Memory B cell (primary cell): Measurements from ENCODE around the gene TNS3.
"Not testable (repeated sequence)": the region's sequence is repeated elsewhere in the genome, so short reads cannot be mapped to it uniquely, and the experiment has no call there.

ENCODE experiments used
- ATAC-seq: fragments of 150-1000 bp; cut with Tn5 transposase; 2 replicates; pipeline ENCODE4 v1.10.0; 2021; ENCODE audit warnings: low read depth, mild to moderate bottlenecking, moderate library complexity
- DNase-seq, 2 donors: peaks; one replicate each; pipeline ENCODE4 v3.0.0; 2022; ENCODE audit warnings: low spot score in 2 of 2
- H3K27ac Mint-ChIP-seq: one replicate; pipeline ENCODE4 v1.8.0; 2022; ENCODE audit warnings: mild to moderate bottlenecking, moderate library complexity, mixed read lengths
- H3K27me3 Mint-ChIP-seq: one replicate; pipeline ENCODE4 v1.8.0; 2022; ENCODE audit warnings: mixed read lengths
- H3K36me3 Mint-ChIP-seq: one replicate; pipeline ENCODE4 v1.8.0; 2022; ENCODE audit warnings: mild to moderate bottlenecking, mixed read lengths
- H3K4me1 Mint-ChIP-seq: one replicate; pipeline ENCODE4 v1.8.0; 2022; ENCODE audit warnings: mixed read lengths
- H3K4me3 Mint-ChIP-seq: one replicate; pipeline ENCODE4 v1.8.0; 2022; ENCODE audit warnings: mild to moderate bottlenecking, moderate library complexity, mixed read lengths
- H3K9me3 Mint-ChIP-seq: one replicate; pipeline ENCODE4 v1.8.0; 2022; ENCODE audit warnings: mixed read lengths

TNS3 gene

DNA sequence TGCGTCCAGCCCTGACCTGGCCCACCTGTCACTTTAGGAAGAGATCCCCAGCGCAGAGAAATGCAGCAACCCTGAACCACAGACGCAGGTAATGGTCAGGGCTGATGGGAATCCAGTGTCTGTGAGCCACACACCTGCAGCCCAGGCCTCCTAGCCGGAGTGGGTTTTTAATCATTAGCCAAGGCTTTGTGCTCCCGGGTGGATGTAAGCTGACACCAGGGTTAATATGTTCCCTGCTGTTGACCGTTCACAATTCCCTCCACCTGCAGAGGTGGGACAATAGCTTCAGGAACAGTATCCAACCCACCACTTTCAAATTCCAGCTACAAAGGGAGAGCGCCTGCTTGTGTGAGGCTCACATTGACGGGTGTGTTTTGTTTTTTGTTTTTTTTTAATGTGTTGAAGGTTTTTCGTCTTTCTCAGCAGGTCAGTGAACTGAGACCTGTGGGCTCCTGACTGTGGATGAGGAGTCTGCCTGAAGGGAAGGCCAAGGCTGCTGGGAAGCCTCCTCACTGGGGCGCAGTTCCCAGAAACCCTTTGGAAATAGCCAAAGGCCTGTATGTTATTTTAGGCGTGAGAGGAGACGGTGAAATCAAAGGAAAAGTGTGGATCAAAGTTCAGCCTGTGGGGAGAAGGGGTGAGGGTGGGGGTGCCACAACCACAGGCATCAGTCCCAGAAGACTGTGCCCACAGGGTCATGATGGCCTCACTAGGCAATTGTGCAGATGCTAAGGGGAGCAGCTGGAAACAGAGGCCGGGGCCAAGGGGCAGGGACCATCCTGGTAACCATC, 111.1 kb downstream of the TNS3 start:
- ATAC-seq (no peak), DNase-seq (no peak)
- no peak overlapping the region for H3K4me3 Mint-ChIP-seq
- H3K4me1 Mint-ChIP-seq, result peaks cover under 1% of the 10 kb centered on the region
- peaks cover 5% of the 10 kb centered on the region for H3K36me3 Mint-ChIP-seq
- no peaks in the 10 kb centered on the region for H3K27me3 Mint-ChIP-seq
- H3K27ac Mint-ChIP-seq, result no peak overlapping the region
- H3K9me3 Mint-ChIP-seq, result no peaks in the 10 kb centered on the region

DNA sequence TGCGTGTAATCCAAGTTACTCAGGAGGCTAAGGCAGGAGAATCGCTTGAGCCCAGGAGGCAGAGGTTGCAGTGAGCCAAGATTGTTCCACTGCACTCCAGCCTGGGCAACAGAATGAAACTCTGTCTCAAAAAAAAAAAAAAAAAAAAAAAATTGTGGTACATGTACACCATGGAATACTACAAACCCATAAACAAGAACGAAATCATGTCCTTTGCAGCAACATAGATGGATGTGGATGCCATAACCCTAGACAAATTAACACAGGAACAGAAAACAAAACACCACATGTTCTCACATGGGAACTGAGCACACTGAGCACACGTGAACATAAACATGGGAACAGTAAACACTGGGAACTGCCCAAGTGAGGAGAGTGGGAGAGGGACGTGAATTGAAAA, 112.1 kb downstream of the TNS3 start:
- not testable (repeated sequence) for H3K9me3 Mint-ChIP-seq, H3K27ac Mint-ChIP-seq, H3K27me3 Mint-ChIP-seq, ATAC-seq, H3K36me3 Mint-ChIP-seq, H3K4me1 Mint-ChIP-seq, DNase-seq, H3K4me3 Mint-ChIP-seq

DNA sequence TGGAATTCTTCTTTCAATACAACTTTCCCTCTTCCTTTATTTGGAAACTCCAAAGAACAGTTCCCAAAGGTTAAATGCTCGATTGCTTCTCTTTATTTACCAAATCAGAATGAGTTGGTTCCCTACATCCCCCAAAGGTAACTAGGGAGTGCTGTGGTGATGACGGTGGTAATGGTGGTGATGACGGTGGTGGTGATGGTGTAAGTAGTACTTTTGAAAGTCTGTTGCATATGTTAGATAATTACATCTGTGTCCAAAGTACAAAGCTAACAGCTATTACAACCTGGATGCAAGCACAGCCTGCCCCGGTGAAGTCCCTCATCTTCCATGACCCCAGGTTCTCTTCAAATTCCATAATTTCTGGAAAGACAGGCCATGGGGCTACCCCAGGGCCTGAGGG, 115.1 kb downstream of the TNS3 start:
- peaks cover 7% of the 10 kb centered on the region for H3K36me3 Mint-ChIP-seq
- H3K4me3 Mint-ChIP-seq, result no peak overlapping the region
- no peak overlapping the region for H3K27ac Mint-ChIP-seq
- no peaks in the 10 kb centered on the region for H3K9me3 Mint-ChIP-seq
- DNase-seq (no peak), ATAC-seq (no peak)
- no peaks in the 10 kb centered on the region for H3K27me3 Mint-ChIP-seq
- peaks cover 5% of the 10 kb centered on the region for H3K4me1 Mint-ChIP-seq

DNA sequence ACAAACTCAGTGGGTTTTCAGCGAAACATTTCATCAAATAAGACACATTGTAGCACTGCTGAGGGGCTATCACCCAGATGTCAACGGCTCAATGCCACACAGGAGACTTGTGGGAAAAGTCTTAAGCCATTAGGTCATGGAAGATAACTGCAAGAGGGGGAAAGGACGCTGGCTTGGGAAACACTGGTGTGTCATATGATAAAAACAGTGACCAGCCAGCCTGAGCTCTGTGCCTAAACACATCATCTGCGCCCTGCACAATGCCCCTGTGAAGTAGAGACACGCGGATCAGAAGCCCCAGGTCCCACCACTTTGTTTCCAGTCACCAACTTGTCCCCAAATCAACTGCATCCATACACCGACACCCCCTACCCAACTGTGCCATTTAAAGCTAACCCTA, 116.7 kb downstream of the TNS3 start:
- ATAC-seq (no peak), DNase-seq (no peak)
- Mint-ChIP-seq H3K36me3 (peaks cover 6% of the 10 kb centered on the region), H3K27me3 (no peaks in the 10 kb centered on the region), H3K4me3 (no peak overlapping the region), H3K4me1 (peaks cover 5% of the 10 kb centered on the region), H3K27ac (no peak overlapping the region), H3K9me3 (no peaks in the 10 kb centered on the region)

DNA sequence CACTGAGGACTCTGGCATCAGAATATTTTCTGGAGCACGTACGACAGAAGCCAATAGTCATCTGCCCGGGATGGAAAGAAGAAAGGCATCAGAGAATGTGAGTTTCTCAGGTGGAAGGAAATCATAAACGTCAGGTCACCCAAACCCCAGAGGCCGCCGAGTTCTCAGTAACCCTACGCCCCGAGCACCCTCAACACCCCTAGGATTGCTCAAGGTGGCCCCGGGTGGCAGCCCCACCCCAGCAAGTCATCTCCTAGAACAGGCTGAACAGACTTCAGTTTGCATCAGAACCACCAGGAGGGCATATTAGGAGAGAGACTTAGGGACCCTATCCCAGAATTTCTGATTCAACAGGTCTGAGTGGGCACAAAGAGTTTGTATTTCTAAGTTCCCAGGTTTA, 117.6 kb downstream of the TNS3 start:
- Mint-ChIP-seq H3K4me3 (no peak overlapping the region), H3K27me3 (no peaks in the 10 kb centered on the region), H3K9me3 (no peaks in the 10 kb centered on the region), H3K4me1 (peaks cover 5% of the 10 kb centered on the region), H3K27ac (no peak overlapping the region), H3K36me3 (peaks cover 4% of the 10 kb centered on the region)
- DNase-seq (no peak), ATAC-seq (no peak)

DNA sequence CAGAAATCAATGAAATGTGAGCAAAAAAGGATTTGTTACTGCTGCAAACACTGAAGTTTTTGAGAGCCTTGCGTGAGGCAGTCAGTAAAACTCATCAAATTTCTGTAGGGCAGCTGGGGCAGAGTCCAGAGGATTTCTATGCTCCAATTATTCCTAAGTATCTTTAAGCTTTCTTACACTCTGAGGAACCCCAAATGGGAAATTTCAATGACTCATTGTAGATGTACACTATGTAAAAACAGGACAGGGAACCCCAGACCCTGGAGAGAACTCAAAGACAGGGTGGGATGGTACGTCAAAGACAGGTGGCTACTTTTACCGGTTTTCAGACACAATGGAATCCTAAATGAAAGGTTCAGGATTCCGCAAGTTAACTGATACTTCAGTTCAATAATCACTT, 120.2 kb downstream of the TNS3 start:
- Mint-ChIP-seq H3K9me3 (no peaks in the 10 kb centered on the region), H3K27me3 (no peaks in the 10 kb centered on the region), H3K4me1 (peaks cover 11% of the 10 kb centered on the region), H3K36me3 (peaks cover 4% of the 10 kb centered on the region), H3K4me3 (no peak overlapping the region), H3K27ac (no peak overlapping the region)
- no peak for ATAC-seq
- no peak for DNase-seq

DNA sequence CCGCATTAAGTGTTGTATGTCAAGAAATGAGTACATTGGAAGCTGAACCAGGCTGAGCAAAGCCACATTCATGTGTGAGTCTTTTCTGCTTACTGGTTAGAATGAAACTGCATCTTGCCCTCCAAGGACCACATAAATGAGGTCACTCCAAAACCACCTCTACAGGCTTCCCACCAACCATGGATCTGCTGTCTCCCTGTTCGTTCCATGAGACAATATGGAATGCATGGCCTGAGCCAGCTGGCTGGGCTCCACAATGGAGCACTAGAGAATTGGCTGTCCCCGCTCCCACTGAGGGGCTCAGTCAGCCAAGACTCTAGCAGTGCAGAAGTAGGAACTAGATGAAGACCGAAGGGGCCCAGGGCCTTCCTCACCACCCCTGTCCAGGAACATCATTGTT, 120.8 kb downstream of the TNS3 start:
- Mint-ChIP-seq H3K4me3 (no peak overlapping the region), H3K4me1 (peaks cover 11% of the 10 kb centered on the region), H3K36me3 (peaks cover 4% of the 10 kb centered on the region), H3K9me3 (no peaks in the 10 kb centered on the region), H3K27ac (no peak overlapping the region), H3K27me3 (no peaks in the 10 kb centered on the region)
- ATAC-seq (no peak), DNase-seq (no peak)

DNA sequence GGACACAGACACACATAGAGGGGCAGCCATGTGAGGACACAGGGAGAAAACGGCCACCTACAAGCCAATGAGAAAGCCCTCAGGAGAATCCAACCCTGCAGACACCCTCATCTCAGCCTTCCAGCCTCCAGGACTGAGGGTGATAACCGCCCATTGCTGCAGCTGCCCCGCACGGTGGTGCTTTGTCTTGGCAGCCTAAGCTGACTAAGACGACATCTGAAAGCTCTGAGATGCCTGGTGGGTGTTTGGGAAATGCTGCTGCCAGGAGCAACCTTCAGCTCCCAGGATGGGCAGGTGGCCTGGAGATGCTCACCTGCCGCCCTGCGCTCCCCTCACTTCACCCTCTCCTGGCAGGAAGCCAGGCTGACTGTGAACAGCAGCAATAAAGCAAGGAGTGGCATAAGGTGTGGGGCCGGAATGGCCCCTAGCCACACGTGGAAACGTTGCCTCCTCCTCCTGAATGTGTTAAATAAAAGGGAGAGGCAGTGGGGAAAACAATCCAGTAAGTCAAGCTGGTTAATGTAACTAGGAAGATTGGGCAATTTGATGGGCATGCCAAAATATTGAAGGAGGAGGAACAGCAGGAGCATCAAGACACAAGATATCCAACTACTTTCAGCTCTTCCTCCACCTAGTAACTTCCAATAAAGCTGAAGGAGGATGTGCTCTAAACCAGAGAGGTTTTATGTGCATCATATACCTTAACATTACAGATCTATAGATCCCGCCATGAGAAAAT, 121.5 kb downstream of the TNS3 start:
- no peak for DNase-seq
- H3K27ac Mint-ChIP-seq, result no peak overlapping the region
- H3K4me1 Mint-ChIP-seq, result peaks cover 16% of the 10 kb centered on the region
- no peaks in the 10 kb centered on the region for H3K27me3 Mint-ChIP-seq
- peaks cover 5% of the 10 kb centered on the region for H3K36me3 Mint-ChIP-seq
- H3K4me3 Mint-ChIP-seq, result no peak overlapping the region
- no peaks in the 10 kb centered on the region for H3K9me3 Mint-ChIP-seq
- no peak for ATAC-seq

DNA sequence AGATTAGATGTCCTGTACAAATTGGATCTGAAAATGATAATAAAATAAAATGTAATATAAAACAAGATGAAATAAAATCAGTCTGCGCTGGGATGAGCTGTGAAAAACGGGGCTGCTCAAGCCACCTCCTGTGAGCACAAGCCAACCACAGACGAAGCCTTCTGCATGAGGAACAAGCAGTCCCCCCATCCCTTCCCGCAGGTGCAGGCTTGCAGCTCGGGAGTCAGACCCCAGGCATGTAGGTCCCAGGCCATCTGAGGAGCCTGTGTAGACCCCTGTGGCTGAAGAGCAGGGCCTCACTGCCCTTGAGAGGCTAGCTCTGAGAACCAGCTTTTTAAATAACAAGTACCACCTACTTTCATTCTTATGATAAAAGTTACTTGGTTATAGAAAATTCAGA, 123.4 kb downstream of the TNS3 start:
- Mint-ChIP-seq H3K9me3 (no peaks in the 10 kb centered on the region), H3K27me3 (no peaks in the 10 kb centered on the region), H3K27ac (no peak overlapping the region), H3K4me1 (peaks cover 17% of the 10 kb centered on the region), H3K4me3 (no peak overlapping the region), H3K36me3 (peaks cover 7% of the 10 kb centered on the region)
- DNase-seq (no peak), ATAC-seq (no peak)

DNA sequence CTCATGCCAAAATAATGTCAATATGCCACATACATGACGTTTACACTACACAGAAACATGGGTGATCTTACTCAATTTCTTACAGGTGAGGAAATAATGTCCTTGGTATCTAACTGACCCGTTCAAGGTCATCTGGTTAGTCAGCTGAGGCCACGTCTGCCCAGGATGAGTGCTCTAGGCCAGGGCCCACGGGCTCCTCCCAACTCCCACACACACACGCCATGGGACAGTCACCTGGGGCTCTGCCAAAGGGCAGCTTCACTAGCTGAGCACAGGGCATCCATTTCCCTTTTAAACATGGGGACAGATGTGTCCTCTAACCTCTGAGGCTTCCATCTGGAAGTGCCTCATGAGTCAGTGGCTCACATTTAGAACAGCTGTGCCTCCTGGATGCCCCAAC, 123.9 kb downstream of the TNS3 start:
- H3K4me3 Mint-ChIP-seq, result no peak overlapping the region
- no peak for DNase-seq
- no peak overlapping the region for H3K27ac Mint-ChIP-seq
- H3K4me1 Mint-ChIP-seq, result peaks cover 18% of the 10 kb centered on the region
- H3K36me3 Mint-ChIP-seq, result peaks cover 5% of the 10 kb centered on the region
- no peak for ATAC-seq
- no peaks in the 10 kb centered on the region for H3K9me3 Mint-ChIP-seq
- no peaks in the 10 kb centered on the region for H3K27me3 Mint-ChIP-seq

DNA sequence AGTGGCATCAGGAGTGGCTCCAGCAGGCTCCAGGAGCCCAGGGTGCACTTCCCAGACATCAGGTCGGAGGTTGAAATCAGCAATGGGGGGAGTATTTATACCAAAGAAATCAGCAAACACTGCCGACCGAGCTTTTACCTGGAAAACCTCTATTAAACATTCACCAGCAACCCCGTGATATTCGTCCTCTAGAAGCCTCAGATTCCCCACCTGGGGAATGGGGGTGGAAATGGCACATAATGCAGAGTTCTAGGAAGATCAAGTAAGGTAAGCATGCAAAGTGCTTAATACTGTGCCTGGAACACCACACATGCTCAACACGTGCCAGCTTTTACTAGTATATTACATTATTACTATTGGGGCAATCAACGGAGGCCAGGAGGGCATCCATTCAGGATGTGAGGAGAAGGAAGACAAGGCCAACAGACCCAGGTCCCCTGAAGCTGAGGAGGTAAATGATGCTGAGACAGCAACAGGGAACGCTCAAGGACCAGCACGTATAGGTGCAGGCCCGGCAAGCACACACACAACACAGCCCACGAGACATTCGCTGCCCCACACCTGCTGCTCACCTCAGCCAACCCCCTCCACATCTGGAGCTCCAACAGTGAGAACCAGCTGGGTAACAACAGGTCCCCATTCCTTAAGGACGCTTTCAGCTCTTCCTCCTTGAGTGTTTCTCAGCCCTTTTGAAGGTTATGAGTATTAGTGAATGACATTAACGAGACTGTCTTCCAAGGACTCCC, 125.5 kb downstream of the TNS3 start:
- Mint-ChIP-seq H3K36me3 (peaks cover 5% of the 10 kb centered on the region), H3K4me3 (no peak overlapping the region), H3K4me1 (peaks cover 16% of the 10 kb centered on the region), H3K9me3 (no peaks in the 10 kb centered on the region), H3K27me3 (no peaks in the 10 kb centered on the region), H3K27ac (no peak overlapping the region)
- ATAC-seq (no peak), DNase-seq (no peak)

DNA sequence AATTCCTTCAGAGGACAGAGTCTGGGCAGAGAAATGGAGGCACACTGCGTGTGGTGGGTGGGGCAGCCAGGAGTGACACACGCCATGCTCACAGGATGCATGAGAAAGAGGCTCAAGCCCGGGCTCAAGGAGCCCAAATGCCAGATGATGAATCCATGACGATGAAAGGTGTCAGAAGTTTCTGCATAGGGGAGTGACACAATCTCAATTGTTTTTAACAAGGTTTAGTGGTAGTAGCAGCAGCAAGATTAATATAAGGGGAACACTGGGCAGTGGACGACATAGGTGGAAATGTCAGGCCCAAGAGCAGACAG, 126.1 kb downstream of the TNS3 start:
- Mint-ChIP-seq H3K27me3 (no peaks in the 10 kb centered on the region), H3K27ac (no peak overlapping the region), H3K9me3 (no peaks in the 10 kb centered on the region), H3K4me3 (no peak overlapping the region), H3K4me1 (peaks cover 16% of the 10 kb centered on the region), H3K36me3 (peaks cover 5% of the 10 kb centered on the region)
- ATAC-seq, result no peak
- no peak for DNase-seq

DNA sequence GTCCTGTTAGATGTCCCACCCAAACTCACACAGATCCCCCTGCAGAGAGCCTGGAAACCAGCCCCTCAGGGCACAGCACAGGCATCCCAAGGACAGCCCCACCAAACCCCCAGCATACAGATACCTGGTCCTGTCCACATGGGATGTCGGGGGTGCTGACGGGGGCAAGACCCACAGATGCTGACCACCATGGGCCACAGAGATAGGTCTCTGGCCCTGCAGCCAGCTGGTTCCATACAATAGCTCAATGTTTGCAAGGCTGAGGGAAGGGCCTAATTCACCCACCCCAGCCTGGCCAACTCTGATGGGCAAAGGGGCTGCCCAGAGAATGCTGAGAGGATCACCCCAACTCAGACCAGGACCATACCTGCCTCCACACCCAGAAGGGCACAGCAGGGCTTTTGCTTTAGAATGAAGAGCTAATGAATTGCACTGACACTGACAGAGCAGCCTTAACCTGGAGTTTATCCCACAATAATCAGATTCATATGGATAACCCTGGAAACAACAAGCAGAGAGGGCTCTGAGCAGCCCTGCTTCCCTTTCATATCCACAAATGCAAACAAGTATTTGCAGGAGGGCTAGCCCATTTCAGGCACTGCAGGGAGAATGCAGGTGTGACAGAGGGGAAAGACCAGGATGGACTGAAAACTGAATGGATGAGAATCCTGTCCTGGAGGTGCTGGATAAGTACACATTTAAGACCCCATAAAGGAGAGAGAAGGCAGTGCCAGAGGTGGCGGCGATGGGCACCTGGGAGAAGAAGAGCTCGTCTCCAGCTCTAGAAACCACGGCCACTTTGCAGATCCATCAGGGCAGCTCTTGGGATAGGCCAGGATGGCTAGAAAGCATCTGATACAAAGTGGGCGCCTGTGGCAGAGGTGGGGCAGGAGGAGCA, 126.7 kb downstream of the TNS3 start:
- Mint-ChIP-seq H3K4me3 (no peak overlapping the region), H3K4me1 (peaks cover 16% of the 10 kb centered on the region), H3K9me3 (no peaks in the 10 kb centered on the region), H3K27ac (no peak overlapping the region), H3K36me3 (peaks cover 5% of the 10 kb centered on the region), H3K27me3 (no peaks in the 10 kb centered on the region)
- ATAC-seq, result no peak
- DNase-seq, result no peak
